Measurements from ENCODE around the gene ZNF549.
A peak's percentile ranks its signal among the peaks of the same experiment; 100 is the strongest.

- TF ChIP-seq TAF1 (IDR thresholded peaks at IDR 0.05; ENCODE audit: borderline replicate concordance, insufficient read depth, low read length) (no peak), POLR2AphosphoS5 (IDR thresholded peaks at IDR 0.05; ENCODE audit: low read depth, low read length) (peak; percentile 50; the same call in 1 of the 2 replicates), REST (IDR thresholded peaks at IDR 0.05; ENCODE audit: insufficient read depth in 1 of 2, low read depth in 2 of 2, low read length in 2 of 2) (no peak), SIN3A (IDR thresholded peaks at IDR 0.05; ENCODE audit: borderline replicate concordance, insufficient read depth, low read length) (no peak)
Measured at GRCh38 chr19:57578487-57579205, 51.5 kb downstream of the ZNF549 start, which contains the start of gene ZNF416.

All from PFSK-1 (cell line).